Hepatocyte (in vitro differentiated cells): ENCODE measurements around the gene ATXN7L1. TPM values are rescaled to one million over a fixed set of nuclear protein-coding genes. Genes with fewer than 3 reads are reported as not detected.

Source experiments
- DNase-seq: peaks from one replicate; pipeline ENCODE4 v3.0.0-alpha.2; 2016; ENCODE audit warnings: low spot score
- H2AFZ ChIP-seq: fragments of 200-600 bp; sonication (generic); 2 replicates; pipeline ENCODE4 v1.6.0; 2016; ENCODE audit warnings: antibody characterized with exemption, mild to moderate bottlenecking
- H3K27ac ChIP-seq: fragments of 200-600 bp; sonication (generic); 2 replicates; pipeline ENCODE4 v1.5.1; 2016; ENCODE audit warnings: mild to moderate bottlenecking
- H3K27me3 ChIP-seq: fragments of 200-600 bp; sonication (generic); 2 replicates; pipeline ENCODE4 v1.6.1; 2016
- H3K36me3 ChIP-seq: fragments of 200-600 bp; sonication (generic); replicated peaks from 2 replicates; pipeline ENCODE4 v1.5.1; 2016; ENCODE audit warnings: low read depth; ENCODE audit not compliant: insufficient read depth
- H3K4me1 ChIP-seq: fragments of 200-600 bp; sonication (generic); 2 replicates; pipeline ENCODE4 v1.5.1; 2016; ENCODE audit warnings: mild to moderate bottlenecking, moderate library complexity; ENCODE audit not compliant: insufficient read depth
- H3K4me2 ChIP-seq: fragments of 200-600 bp; sonication (generic); 2 replicates; pipeline ENCODE4 v1.6.0; 2016
- H3K4me3 ChIP-seq: fragments of 200-600 bp; sonication (generic); 2 replicates; pipeline ENCODE4 v1.5.1; 2016; ENCODE audit warnings: mild to moderate bottlenecking
- H3K79me2 ChIP-seq: fragments of 200-600 bp; sonication (generic); 2 replicates; pipeline ENCODE4 v1.6.0; 2017; ENCODE audit warnings: mild to moderate bottlenecking
- H3K9me2 ChIP-seq: fragments of 200-600 bp; sonication (generic); replicated peaks from 2 replicates; pipeline ENCODE4 v1.6.0; 2017; ENCODE audit warnings: mild to moderate bottlenecking; ENCODE audit not compliant: insufficient read depth
- H3K9me3 ChIP-seq: fragments of 200-600 bp; sonication (generic); 2 replicates; pipeline ENCODE4 v1.5.1; 2016; ENCODE audit warnings: low read depth, mild to moderate bottlenecking
- H4K20me1 ChIP-seq: fragments of 200-600 bp; sonication (generic); 2 replicates; pipeline ENCODE4 v1.6.0; 2016; ENCODE audit warnings: mild to moderate bottlenecking; ENCODE audit not compliant: insufficient read depth, poor library complexity, severe bottlenecking
- EZH2 ChIP-seq: fragments of 200-600 bp; sonication (generic); IDR thresholded peaks from 2 replicates; pipeline ENCODE4 v1.6.1; 2016; ENCODE audit warnings: antibody characterized with exemption, mild to moderate bottlenecking, borderline replicate concordance
- EZH2phosphoT487 ChIP-seq: fragments of 200-600 bp; sonication (generic); IDR thresholded peaks from one replicate; pipeline ENCODE4 v1.6.1; 2018; ENCODE audit warnings: antibody characterized with exemption, mild to moderate bottlenecking, low read depth, moderate library complexity; ENCODE audit not compliant: unreplicated experiment, severe bottlenecking
- WGBS: methylation state at CpG from one replicate; pipeline ENCODE4 v1.1.6; 2016; ENCODE audit warnings: low lambda C conversion rate; ENCODE audit errors: missing lambda C conversion rate; 5-methylcytosine and 5-hydroxymethylcytosine counted together
- polyA plus RNA-seq: library from polyadenylated mRNA; unstranded; fragments of >200 nt; fragmentation: Nextera tagmentation; extraction: Ambion mirVana; gene quantifications from 2 replicates; pipeline ENCODE4 v1.2.1, GENCODE V29; 2016
- total RNA-seq: library from RNA; depleted of rRNA; stranded (reverse); fragments of >200 nt; gene quantifications from 2 replicates; pipeline ENCODE4 v1.2.3, GENCODE V29; 2014
- TF ChIP-seq, protein P1 (sequence below): fragments of 200-600 bp; sonication (generic); IDR thresholded peaks from 2 replicates; pipeline ENCODE4 v1.5.1; 2016; ENCODE audit warnings: antibody characterized with exemption, mild to moderate bottlenecking; ENCODE audit not compliant: poor library complexity

ATXN7L1 gene
- total and polyA plus RNA-seq, 2 experiments from 2014 or later: 8.9 to 9.3 TPM

DNA sequence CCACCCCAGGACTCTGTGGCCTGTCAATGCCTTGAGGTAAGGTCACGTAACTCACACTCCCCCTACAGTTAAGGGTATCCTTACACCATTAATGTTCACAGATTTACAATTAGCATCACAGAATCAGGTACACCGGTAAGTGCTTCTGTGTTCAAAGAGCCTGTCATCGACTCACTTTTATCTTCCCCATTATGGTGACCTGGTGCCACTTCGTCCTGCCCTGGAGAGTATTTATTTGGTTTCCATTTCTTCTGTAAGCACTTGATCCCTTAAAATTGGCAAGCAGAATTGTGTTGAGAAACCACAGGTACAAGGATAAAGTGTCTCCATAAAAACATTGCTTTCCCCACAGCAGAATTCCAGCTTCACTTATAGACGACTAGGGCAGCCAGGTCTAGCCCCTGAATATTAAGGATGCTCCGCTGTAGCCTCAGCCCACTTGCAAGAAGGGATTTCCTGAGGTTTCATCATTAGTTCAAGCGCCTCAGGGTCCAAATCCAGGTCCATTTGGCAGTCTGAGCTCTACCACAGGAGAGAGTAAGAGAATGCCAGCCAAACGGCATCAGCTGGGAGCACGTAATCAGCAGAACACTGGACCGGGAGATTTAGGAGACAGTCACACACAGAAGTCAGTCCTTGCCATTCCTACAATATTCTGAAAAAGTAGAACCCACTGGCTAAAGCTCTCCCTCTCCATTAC lies 10.1 kb downstream of the ATXN7L1 start:
- Histone ChIP-seq H3K36me3 (no peaks in the 10 kb centered on the region), H3K4me1 (no peaks in the 10 kb centered on the region), H3K9me2 (no peaks in the 10 kb centered on the region), H3K4me3 (no peak overlapping the region), H3K79me2 (peaks cover 14% of the 10 kb centered on the region), H3K4me2 (no peak overlapping the region), H4K20me1 (no peaks in the 10 kb centered on the region), H2AFZ (no peak overlapping the region), H3K27me3 (no peaks in the 10 kb centered on the region), H3K27ac (no peak overlapping the region), H3K9me3 (no peaks in the 10 kb centered on the region)
- no peak for DNase-seq
- 84% methylated on average over 10 of the region's 10 CpGs for WGBS
- TF ChIP-seq EZH2: no peak
- TF ChIP-seq, protein P1, sequence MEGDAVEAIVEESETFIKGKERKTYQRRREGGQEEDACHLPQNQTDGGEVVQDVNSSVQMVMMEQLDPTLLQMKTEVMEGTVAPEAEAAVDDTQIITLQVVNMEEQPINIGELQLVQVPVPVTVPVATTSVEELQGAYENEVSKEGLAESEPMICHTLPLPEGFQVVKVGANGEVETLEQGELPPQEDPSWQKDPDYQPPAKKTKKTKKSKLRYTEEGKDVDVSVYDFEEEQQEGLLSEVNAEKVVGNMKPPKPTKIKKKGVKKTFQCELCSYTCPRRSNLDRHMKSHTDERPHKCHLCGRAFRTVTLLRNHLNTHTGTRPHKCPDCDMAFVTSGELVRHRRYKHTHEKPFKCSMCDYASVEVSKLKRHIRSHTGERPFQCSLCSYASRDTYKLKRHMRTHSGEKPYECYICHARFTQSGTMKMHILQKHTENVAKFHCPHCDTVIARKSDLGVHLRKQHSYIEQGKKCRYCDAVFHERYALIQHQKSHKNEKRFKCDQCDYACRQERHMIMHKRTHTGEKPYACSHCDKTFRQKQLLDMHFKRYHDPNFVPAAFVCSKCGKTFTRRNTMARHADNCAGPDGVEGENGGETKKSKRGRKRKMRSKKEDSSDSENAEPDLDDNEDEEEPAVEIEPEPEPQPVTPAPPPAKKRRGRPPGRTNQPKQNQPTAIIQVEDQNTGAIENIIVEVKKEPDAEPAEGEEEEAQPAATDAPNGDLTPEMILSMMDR: no peak

DNA sequence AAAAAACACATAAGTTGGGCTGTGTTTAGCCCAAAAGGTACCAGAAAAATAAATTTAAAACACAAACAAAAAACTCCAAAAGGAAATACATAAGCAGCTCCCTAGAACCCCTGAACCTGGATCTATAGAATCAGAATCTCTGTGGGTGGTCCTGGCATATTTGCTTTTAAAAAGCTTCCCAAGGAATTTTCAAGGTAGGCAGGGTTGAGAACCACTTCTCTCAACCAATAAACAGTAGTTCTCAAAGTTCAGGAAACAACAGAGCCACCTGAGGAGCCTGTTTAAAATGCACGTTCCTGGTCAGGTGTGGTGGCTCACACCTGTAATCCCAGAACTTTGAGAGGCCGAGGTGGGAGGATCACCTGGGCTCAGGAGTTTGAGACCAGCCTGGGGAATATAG lies 12.5 kb downstream of the ATXN7L1 start:
- Histone ChIP-seq H4K20me1 (no peaks in the 10 kb centered on the region), H3K9me2 (no peaks in the 10 kb centered on the region), H3K27me3 (no peaks in the 10 kb centered on the region), H3K79me2 (peaks cover 12% of the 10 kb centered on the region), H3K36me3 (no peaks in the 10 kb centered on the region), H3K4me1 (no peaks in the 10 kb centered on the region), H2AFZ (no peak overlapping the region), H3K4me2 (no peak overlapping the region), H3K4me3 (no peak overlapping the region), H3K27ac (no peak overlapping the region), H3K9me3 (no peaks in the 10 kb centered on the region)
- WGBS: 90% methylated on average over 2 of the region's 2 CpGs
- TF ChIP-seq, protein P1: no peak
- no peak for TF ChIP-seq EZH2
- no peak for TF ChIP-seq EZH2phosphoT487
- DNase-seq: no peak

DNA sequence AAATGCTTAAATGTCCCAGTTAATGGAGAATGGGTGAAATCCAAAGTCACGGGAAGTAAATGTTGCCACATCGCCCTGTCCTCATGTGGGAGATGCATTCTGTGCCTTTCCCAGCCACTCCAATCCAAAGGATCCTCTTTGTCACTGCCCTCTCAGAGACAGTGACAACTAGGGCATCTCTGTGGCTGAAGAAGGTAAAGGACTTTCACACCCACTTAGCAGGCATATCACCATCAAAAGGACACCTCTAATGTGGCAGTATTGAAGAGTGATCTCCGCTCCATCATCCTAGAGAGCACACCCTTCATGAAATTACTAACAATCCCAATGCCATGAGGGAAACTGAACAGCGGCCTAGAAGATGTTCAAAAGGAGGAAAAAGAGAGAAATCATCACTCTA lies 13.6 kb downstream of the ATXN7L1 start:
- Histone ChIP-seq H3K9me2 (no peaks in the 10 kb centered on the region), H2AFZ (no peak overlapping the region), H3K36me3 (no peaks in the 10 kb centered on the region), H3K4me1 (no peaks in the 10 kb centered on the region), H3K4me2 (no peak overlapping the region), H3K27me3 (no peaks in the 10 kb centered on the region), H4K20me1 (no peaks in the 10 kb centered on the region), H3K4me3 (no peak overlapping the region), H3K9me3 (no peaks in the 10 kb centered on the region), H3K79me2 (peaks cover 8% of the 10 kb centered on the region), H3K27ac (no peak overlapping the region)
- no peak for DNase-seq
- no peak for TF ChIP-seq EZH2
- TF ChIP-seq, protein P1: no peak
- no peak for TF ChIP-seq EZH2phosphoT487
- WGBS: 94% methylated on average over 4 of the region's 4 CpGs

DNA sequence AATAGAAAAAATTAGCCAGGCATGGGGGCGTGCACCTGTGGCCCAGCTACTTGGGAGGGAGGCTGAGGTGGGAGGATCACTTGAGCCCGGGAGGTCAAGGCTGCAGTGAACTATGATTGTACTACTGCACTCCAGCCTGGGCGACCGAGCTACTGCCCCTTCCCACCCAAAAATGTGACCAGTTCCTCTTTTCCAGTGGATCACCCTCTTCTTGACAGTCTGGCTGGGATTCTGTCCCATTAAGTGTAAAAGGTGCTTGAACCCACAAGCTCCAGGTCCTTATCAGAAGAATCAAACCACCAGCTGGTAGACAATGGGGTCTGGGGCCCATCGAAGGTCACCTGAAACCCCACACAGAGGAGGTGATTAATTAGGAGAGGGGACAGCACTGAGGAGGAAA lies 14.1 kb downstream of the ATXN7L1 start:
- TF ChIP-seq EZH2 (no peak), EZH2phosphoT487 (no peak)
- TF ChIP-seq, protein P1: no peak
- WGBS: 90% methylated on average over 5 of the region's 5 CpGs
- H3K4me3 ChIP-seq: no peak overlapping the region
- no peak overlapping the region for H3K27ac ChIP-seq
- no peaks in the 10 kb centered on the region for H3K36me3 ChIP-seq
- no peak overlapping the region for H2AFZ ChIP-seq
- no peaks in the 10 kb centered on the region for H3K27me3 ChIP-seq
- H3K9me3 ChIP-seq: no peaks in the 10 kb centered on the region
- H3K79me2 ChIP-seq: peaks cover 4% of the 10 kb centered on the region
- no peak overlapping the region for H3K4me2 ChIP-seq
- H4K20me1 ChIP-seq: no peaks in the 10 kb centered on the region
- no peaks in the 10 kb centered on the region for H3K4me1 ChIP-seq
- DNase-seq: no peak
- no peaks in the 10 kb centered on the region for H3K9me2 ChIP-seq
